GM20000 (cell line): ENCODE results near the gene AVPR2.

ENCODE experiments used
- DNase-seq: peaks from one replicate; pipeline ENCODE4 v3.0.0; 2012; ENCODE audit warnings: low spot score
- CTCF ChIP-seq: IDR thresholded peaks from 2 replicates; pipeline ENCODE4 v1.5.1; 2012; ENCODE audit warnings: mild to moderate bottlenecking, control low read depth; ENCODE audit errors: extremely low read depth, missing control alignments

Gene AVPR2

GRCh38 chrX:153882557-153882956 lies 21.9 kb upstream of the AVPR2 start:
- no peak for TF ChIP-seq CTCF
- DNase-seq: no peak

GRCh38 chrX:153883163-153883843 lies 21.2 kb upstream of the AVPR2 start:
- TF ChIP-seq CTCF: no peak
- DNase-seq: no peak

GRCh38 chrX:153884136-153884535 lies 20.3 kb upstream of the AVPR2 start:
- DNase-seq: no peak
- TF ChIP-seq CTCF: no peak

GRCh38 chrX:153884590-153884989 lies 19.9 kb upstream of the AVPR2 start:
- DNase-seq: no peak
- TF ChIP-seq CTCF: no peak

GRCh38 chrX:153885208-153885787 lies 19.2 kb upstream of the AVPR2 start:
- DNase-seq: no peak
- no peak for TF ChIP-seq CTCF

- TF ChIP-seq CTCF: no peak
- DNase-seq: peak; percentile 52
Measured at GRCh38 chrX:153885968-153886903, 18.2 kb upstream of the AVPR2 start, which contains the start of gene L1CAM. Gene L1CAM (minus strand): TSS chrX:153886173. CDS start chrX:153875836, 10,337 bp downstream.

- TF ChIP-seq CTCF: no peak
- DNase-seq: no peak
Measured at GRCh38 chrX:153886915-153887314, 17.6 kb upstream of the AVPR2 start.
